Esophagus squamous epithelium (tissue), 4 donors: ENCODE data around the gene NUDT10.

Experiments used
- POLR2A ChIP-seq, 4 donors: fragments of 450-650 bp; IDR thresholded peaks; one replicate each; pipeline ENCODE4 v1.6.1; 2017; ENCODE audit warnings: antibody characterized with exemption in 4 of 4, mild to moderate bottlenecking in 4 of 4, moderate library complexity in 3 of 4
- TF ChIP-seq, protein P1 (sequence below), 6 experiments: fragments of 450-650 bp in 4 of 6; fragments of 200-600 bp in 2 of 6; sonication (generic) in 2 of 6; IDR thresholded peaks; one replicate each; pipeline ENCODE4 v1.5.1; 2016 to 2019; ENCODE audit warnings: antibody characterized with exemption in 6 of 6, mild to moderate bottlenecking in 4 of 6, moderate library complexity in 4 of 6

DNA sequence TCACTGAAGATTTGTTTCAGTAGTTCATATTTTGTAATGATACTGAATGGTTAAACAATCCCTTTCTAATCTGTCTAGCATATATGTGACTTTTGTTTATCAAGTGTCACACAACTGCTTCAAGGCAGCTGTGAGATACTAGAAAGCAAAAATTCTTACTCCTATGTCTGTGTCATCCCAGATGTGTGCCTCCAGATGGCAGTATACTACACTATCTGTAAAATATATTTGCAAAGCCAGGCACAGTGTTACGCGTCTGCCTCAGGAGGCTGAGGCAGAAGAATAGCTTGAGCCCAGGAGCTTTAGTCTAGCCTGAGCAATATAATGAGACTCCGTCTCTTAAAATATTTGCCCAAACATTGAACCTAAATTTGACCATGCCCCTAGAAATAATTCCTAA, 4.0 kb downstream of the NUDT10 start:
- TF ChIP-seq POLR2A (IDR thresholded peaks at IDR 0.05): no peak
- TF ChIP-seq, protein P1, sequence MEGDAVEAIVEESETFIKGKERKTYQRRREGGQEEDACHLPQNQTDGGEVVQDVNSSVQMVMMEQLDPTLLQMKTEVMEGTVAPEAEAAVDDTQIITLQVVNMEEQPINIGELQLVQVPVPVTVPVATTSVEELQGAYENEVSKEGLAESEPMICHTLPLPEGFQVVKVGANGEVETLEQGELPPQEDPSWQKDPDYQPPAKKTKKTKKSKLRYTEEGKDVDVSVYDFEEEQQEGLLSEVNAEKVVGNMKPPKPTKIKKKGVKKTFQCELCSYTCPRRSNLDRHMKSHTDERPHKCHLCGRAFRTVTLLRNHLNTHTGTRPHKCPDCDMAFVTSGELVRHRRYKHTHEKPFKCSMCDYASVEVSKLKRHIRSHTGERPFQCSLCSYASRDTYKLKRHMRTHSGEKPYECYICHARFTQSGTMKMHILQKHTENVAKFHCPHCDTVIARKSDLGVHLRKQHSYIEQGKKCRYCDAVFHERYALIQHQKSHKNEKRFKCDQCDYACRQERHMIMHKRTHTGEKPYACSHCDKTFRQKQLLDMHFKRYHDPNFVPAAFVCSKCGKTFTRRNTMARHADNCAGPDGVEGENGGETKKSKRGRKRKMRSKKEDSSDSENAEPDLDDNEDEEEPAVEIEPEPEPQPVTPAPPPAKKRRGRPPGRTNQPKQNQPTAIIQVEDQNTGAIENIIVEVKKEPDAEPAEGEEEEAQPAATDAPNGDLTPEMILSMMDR (IDR thresholded peaks at IDR 0.05): peak; percentile 13 to 46 (median 31)
